Activated CD4-positive, CD25-positive, alpha-beta regulatory T cell treated with anti-CD3 and anti-CD28 coated beads, Interleukin-2, amount 50 U/mL, for 16 hours (primary cell): ENCODE data around the gene RCAN3.
"Not testable (repeated sequence)": the region's sequence is repeated elsewhere in the genome, so short reads cannot be mapped to it uniquely, and the experiment has no call there.

Experiments used
- DNase-seq: peaks from one replicate; pipeline ENCODE4 v3.0.0-alpha.2; 2020; ENCODE audit warnings: low read depth, low spot score

Gene RCAN3

GRCh38 chr1:24514946-24515345, 12.3 kb downstream of the RCAN3 start:
- DNase-seq: no peak

GRCh38 chr1:24515671-24516209, 13.1 kb downstream of the RCAN3 start:
- DNase-seq: not testable (repeated sequence)

- DNase-seq: no peak
Measured at GRCh38 chr1:24516506-24516905, 13.9 kb downstream of the RCAN3 start.

- DNase-seq: no peak
Measured at GRCh38 chr1:24517898-24518297, 15.3 kb downstream of the RCAN3 start.

DNA sequence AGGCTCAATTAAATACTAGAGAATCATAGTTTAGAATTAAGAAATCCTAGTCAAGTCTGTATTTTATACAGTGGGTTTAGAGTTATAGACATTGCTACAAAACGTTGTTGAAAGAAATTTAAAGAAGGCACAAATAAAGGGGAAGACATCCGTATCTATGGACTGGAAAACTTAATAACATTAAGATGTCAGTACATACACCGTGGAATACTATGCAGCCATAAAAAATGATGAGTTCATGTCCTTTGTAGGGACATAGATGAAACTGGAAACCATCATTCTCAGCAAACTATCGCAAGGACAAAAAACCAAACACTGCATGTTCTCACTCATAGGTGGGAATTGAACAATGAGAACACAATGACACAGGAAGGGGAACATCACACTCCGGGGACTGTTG, 17.6 kb downstream of the RCAN3 start:
- DNase-seq: not testable (repeated sequence)

- no peak for DNase-seq
Measured at GRCh38 chr1:24525606-24526005, 23.0 kb downstream of the RCAN3 start.

- no peak for DNase-seq
Measured at GRCh38 chr1:24526045-24526444, 23.4 kb downstream of the RCAN3 start.

DNA sequence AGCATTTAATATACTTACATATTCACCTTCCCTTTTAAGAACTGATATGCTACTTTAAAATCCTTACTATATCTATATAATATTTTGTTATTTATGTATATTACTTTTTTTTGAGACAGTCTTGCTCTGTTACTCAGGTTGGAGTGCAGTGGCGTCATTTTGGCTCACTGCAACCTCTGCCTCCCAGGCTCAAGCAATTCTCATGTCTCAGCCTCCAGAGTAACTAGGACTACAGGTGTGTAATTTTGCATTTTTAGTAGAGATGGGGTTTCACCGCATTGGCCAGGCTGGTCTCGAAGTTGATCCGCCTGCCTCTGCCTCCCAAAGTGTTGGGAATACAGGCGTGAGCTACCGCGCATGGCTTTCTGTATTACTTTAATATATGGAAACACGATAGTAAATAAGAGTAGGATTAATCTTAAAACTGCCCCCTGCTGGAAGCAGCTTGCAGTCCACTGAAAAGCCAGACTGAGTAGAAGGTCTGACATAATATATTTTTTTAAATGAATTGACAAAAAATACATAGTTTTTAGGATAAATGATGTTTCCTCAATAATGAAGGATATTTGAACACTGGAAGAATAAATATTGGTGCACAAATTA, 24.4 kb downstream of the RCAN3 start:
- no peak for DNase-seq

DNA sequence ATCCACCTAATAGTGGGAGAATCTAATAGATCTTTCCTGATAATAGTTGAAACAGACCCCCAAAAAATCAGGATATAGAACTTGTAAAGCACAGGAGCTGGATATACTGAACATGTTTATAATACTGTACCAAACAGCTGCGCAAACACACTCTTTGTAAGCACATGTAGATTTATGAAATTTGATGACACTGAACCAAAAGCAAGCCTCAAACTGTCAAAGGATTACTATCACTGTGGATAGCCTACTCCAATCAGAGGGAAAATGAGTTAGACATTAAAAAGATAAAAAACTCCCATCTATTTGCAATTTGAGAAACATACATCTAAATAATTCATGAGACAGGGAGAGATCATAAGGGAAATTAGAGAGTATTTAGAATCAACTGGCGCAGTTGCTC, 26.1 kb downstream of the RCAN3 start:
- no peak for DNase-seq

GRCh38 chr1:24529292-24529691, 26.7 kb downstream of the RCAN3 start:
- DNase-seq: not testable (repeated sequence)

DNA sequence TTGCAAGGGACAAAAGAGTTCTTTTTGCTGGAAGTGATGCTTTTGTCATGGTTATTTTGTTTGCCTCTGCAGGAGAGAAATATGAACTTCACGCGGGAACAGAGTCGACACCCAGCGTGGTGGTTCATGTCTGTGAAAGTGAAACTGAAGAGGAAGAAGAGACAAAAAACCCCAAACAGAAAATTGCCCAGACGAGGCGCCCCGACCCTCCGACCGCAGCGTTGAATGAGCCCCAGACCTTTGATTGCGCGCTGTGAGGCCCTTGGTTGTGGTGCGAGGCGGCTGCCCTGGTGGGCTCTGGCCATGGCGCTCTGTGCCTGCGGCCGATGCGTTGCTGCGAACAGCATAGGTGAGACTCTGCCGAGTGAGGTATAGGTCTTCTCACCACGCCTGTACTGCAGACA, 32.4 kb downstream of the RCAN3 start:
- DNase-seq: peak; percentile 55

DNA sequence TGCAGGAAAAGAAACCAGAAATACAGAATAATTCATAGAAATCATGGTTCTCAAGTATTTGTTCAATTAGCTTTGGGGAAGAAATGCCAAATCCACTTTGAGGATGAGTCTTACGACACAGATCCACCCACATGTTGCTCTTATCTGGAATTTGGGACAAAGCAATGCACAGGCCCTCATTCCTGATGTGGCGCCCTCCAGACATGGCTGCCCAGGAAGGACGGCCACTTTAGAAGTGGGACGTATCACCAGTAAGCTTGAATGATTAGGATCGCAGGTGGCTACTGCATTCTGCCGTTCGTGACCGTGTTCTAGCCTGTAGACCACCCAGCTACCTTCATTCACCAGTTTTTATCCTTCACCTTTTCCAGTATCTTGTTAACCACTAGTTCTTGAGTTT, 33.1 kb downstream of the RCAN3 start:
- no peak for DNase-seq

DNA sequence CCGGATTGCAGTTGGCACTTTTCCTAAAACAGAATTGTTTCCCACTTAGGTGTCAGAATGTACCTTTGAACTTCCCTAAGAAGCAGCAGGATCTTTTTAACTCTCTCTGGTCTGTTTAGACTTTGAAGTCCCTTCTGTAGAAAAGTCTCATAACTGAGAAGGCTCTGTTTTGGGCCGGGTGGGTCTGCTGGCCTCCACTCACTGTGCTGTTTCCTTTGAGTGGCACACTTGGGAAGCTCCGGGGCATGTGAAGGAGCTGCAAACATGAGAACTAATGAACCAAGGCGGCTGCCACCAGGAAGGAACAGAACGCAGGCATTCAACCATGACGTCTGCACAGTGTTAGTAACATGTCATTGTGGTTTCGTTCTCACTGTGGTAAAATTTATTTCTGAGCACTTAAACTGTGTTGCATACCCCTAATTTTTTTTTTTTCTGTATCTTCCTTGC, 33.8 kb downstream of the RCAN3 start:
- peak; percentile 53 for DNase-seq

DNA sequence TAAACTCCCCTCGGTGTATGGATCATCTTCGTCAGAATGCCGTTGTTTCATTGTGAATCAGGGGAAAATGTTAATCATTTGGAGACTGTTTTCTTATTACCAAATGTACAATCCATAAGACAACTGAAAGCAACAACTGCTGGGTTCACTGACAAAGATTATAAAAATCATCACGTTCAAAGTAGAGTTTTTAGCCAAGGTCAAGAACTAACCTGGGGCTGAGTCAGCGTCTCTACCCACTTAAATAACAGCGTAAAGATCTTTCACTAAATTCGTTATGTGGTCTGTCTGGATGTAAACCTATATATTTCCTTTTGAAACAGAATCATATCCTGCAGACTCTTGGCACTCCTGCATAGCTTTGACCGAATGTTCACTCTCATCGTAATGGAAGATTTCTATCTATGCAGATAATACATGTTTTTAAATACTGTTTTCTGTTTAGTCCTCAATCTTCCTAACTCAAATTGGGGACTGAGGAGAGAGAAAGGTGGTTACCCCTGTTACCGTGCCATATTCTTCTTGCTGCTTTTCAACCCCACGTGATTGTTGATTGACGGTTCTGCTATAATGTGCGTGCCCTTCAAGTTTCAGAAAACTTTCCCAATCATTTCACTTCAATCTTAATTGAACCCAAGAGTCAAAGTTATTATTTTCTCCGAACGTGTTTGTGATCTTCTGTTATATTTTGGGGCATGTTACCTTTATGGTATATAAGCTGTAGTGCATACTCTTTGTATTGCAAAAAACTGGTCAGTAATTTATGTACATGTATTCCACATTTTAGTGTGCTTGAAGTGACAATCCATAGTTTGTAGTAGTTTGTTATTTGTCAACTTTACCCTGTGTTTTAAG, 37.6 kb downstream of the RCAN3 start:
- DNase-seq: no peak

DNA sequence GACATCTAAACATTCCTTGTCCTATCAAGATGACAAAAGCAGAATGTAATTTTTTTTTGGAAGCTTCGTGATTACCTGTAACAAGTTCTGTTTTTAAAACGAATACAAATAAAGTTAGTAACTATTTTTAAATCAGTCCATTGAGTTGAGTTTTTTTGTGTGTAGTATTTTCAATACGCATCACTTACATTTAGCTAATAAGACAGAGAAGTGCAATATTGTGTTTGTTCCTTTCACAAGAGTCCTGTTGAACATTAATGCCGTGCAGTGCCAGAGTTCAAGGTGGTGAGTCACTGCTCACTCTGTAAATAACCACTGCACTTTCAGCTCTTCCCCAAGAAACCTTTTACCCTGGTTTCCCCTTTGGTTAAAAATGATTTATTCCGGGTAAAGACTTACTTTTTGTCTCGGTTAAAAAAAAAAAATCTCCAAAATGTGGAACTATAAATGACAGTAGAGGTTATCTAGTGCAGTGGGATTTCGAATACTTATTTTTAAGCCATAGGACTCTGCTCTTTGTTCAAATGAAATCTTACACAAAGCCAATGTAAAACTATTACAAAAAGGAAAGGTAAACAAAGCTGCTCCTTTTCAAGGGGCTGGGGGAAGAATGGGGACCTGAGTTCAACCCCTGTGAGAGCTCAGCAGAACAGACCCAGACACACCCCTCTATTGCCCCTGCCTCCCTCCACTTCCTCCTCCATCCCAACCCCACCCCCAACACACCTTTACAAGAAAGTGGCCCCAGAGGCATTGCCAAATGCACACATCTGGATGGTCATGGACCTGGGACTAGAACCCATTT, 38.5 kb downstream of the RCAN3 start:
- DNase-seq: no peak

DNA sequence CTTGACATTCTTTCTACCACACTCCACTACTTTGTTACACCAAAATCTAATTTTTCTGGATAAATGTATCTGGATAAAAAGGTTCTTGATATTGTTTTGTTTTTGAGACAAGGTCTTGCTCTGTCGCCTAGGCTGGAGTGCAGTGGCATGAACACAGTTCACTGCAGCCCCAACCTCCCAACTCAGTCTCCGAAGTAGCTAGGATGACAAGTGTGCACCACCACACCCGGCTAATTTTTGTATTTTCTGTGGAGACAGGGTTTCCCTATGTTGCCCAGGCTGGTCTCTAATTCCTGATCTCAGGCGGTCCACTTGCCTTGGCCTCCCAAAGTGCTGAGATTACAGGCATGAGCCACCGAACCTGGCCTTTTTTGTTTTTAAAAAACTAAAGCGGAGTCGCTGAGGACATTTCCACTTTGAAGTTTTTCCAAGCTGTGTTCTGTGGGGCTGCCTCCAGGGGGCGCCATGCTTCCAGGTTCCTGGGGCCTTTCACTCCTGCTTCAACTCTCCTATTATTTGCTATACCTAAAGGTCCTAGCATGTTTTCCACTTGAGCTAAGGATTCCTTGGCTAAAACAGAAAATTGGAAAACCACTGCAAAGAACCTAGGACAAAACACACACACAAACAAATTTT, 39.2 kb downstream of the RCAN3 start:
- DNase-seq: no peak

DNA sequence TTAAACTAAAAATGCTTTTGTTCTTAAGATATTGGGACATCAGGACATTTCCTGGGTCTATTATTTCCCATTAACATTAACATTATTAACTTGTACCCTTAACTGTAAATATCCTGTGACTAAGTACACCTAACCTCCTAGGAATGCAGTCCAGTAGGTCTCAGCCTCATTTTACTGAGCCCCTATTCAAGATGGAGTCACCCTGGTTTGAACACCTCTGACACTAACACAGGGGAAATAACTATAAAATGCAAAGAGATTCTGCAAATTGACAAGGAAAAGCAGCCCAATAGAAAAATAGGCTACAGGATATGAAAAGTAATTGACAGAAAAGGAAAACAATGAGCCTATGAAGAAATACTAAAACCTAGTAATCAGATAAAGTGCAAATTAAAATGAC, 41.6 kb downstream of the RCAN3 start:
- DNase-seq: no peak

GRCh38 chr1:24545662-24546061, 43.0 kb downstream of the RCAN3 start:
- DNase-seq: no peak

- DNase-seq: no peak
Measured at GRCh38 chr1:24547195-24547594, 44.6 kb downstream of the RCAN3 start.

- no peak for DNase-seq
Measured at GRCh38 chr1:24548070-24548469, 45.4 kb downstream of the RCAN3 start.

DNA sequence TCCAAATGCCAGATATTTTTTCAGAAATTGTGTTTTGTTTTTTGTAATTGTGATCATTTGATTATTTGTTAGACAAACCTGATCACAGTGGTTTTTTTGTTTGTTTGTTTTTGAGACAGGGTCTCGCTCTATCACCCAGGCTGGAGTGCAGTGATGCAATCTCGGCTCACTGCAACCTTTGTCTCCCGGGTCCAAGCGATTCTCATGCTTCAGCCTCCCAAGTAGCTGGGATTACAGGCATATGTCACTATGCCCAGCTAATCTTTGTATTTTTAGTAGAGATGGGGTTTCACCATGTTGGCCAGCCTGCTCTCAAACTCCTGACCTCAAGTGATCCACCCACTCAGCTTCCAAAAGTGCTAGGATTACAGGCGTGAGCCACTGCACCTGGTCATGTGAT, 46.6 kb downstream of the RCAN3 start:
- not testable (repeated sequence) for DNase-seq
